Activated T-cell treated with anti-CD3 and anti-CD28 coated beads for 24 hours (primary cell): ENCODE measurements around the gene ALK.

Experiments
- DNase-seq: peaks from one replicate; pipeline ENCODE4 v3.0.0-alpha.2; 2020; ENCODE audit warnings: low read depth

The ALK gene

DNA sequence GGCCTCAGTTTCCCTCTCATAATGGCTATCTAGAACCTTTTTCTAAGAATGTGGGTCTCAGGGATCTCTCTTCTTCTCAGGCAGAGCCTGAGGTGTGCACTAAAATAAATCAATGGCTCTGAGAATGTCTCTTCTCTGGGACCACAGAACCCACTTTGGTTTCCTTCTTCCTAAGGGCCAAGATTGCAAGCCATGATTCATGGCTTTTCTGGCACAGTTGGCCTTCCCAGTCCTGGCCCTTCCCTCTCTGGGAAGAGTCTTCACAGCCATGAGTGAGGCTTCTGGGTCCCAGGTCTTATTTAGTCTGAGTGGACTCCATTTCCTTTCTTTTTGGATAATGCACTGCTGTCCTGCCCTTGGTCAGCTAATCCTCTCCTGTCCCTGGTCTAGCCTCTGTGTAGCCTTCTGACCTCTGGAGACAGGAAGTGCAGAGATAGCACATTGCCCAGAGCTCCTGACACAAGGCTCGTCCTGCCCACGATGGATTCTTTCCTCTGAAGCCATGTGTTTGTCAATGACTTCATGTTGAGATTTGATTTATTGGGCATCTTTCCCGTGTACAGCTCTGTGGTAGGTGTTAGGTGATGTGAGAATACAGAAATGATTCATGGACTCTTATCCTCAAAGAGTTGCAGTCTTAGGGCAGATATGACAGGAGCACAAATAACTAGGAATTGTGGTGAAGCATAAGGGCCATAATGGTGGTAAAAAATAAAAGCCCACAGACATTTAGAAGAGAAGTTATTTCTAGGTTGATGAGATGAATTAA lies 561.2 kb downstream of the ALK start:
- no peak for DNase-seq

DNA sequence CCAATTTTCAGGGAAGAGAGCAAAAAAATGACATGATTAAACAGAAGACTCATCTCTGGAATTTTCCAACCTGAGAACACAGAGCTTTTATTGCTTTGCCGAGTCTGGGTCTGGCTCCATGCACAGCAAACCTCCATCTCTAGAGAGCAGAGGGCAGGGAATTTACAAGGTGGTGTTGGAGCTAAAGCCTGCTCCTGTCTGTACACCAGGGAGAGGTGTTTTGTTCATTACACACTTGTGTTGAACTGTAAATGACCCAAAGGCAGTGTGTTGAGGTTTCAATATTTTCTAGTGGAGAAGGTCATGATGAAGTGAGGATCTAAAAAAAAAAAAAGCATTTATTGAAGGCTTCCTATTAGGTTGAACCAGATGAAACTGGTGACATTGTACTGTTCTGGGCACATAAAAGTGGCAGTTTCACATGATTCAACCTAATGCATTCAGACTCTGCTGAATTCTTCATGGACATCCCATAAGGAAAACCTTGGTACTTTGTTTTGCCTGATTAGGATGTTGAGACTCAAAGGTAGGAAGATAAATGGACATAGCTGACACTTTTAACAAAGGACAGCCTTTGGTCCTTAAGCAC lies 567.9 kb downstream of the ALK start:
- DNase-seq: no peak

DNA sequence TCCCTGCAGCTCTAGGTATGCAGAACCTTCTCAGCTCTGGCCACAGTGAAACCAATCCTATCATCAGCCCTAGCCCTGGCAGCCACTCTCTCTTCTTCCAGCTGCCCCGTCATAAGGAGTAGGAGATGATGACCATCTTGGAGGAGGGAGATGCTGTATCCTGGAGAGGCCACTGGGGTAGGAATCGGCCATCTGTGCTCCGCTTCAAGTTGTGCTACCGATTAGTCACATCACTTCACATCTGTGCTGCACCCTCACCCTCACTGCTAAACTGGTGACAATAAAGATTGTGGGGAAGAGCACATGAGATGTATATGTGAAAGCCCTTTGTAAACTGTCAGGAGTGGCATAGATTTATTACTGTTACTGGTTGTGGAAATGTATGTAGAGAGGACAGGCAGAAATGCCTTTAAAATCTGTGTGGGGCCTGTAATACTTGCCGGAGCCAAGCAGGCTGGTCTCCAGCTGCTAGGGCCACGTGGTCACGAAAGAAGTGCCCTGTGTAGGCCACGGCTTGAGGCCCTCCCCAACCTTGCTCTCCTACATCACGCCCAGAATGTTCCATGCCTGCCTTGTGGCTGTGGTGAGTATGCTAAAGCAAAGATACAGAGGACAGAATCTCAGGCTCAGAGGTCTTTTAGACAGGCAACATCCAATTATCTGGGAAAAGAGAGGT lies 569.3 kb downstream of the ALK start:
- DNase-seq: no peak

DNA sequence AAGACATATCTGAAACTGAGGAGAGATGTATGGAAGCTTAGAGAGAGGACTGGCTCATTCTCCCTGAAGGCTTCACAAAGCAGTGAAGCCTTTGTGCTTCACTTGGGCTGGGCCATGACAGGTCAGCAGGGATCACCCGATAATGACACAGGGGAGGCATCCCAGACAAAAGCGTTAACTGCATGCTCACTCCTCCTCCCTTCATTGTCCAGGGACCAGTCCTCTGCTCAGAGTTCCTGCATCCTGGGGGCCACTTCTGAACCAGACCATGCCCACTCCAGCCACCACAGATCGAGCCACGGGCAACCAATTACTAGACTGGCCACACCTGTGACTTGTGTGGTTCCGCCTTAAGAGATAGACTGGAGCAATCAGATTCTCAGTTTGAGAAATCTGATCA lies 570.1 kb downstream of the ALK start:
- DNase-seq: no peak

DNA sequence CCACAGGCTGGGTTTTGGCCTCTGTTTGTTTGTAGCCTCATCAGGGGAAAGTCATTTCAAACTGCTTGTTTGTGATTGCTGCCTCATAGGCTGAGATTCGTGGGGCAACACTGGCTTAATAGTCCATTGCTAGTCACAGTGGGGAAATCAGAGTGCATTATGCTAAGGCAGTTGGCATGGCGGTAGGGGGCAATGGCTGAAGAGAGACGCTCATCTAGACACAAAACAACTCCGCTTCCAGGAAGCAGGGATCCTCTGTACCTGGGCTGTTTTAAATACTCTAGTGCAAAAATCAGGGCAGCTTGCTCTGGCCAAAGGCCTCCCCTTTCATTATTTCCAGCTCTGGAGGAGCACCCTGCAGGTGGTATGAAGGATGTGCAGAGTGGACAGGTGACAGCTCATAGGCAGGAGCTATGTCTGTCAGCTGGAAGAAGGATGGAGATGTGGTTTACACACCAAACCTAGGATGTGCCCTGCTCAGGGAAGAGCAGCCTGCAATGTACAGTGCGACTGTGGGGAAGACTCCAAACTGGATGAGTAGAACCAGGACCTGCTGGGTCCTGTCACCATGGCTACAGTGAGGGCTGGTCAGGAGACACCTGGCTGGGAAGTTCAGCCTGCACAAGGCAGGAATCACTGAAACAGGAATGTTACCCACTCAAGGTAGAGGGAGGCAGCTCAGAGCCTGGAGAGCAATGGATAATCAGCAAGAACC lies 571.9 kb downstream of the ALK start:
- DNase-seq: no peak

DNA sequence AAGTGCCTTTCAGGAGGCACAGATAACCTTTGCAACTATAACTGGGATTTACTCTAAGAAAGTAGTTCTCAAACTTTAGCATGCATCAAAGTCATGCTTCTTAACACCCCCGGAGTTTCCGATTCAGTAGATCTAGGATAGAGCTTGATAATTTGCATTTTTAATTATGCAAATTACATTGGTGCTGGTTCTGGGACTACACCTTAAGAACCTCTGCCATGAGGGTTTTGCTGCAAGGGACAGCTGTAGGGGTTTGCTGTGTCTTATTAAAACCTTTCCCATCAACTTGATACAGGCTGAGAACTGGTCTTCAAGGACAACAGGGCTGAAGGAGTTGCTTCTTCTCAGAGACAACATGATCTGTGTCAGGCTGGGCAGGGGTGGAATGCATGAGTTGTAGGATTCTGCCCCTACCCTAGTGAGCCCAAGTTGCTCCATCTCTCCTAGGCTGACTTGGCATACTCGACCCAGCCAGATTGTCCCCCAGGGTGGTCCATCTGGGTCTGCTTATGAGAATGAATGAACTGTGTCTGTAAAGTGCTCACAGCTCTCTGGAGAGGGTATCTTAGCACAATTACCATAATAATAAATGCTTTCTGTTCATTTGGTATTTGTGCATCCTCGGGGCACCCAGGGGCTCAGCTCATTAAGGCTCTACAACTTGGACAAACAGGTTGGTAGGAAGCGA lies 573.5 kb downstream of the ALK start:
- DNase-seq: no peak

DNA sequence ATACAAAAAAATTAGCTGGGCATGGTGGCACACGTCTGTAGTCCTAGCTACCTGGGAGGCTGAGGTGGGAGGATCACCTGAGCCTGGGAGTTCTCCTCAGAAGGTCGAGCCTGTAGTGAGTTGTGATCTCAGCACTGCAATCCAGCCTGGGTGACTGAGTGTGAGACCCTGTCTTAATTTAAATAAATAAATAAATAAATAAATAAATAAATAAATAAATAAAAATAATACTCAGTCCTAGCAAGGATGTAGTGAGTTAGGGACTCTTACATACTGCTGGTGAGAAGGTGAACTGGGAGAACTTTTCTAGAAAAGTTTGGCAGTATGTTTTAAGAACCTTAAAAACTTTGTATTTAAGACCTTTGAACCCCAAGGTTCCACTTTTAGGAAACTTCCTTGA lies 576.1 kb downstream of the ALK start:
- DNase-seq: no peak

DNA sequence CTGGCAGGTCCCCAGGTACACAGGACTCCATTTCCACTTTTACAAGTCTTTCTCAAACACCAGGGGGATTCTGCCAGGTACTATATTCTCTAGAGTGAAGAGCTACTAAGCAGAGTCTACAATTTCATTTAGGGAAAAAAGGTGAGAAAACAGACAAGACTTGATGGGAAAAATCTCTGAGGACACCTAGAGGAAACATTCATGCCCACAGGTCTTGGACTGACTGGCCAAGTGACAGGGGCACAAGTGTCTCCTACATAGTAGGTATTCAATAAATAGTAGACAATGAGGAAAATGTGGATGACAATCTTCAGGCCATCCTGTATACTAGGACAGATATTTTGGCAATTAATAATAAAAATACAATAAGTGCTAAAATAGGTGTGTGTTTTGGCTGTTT lies 577.6 kb downstream of the ALK start:
- DNase-seq: no peak

DNA sequence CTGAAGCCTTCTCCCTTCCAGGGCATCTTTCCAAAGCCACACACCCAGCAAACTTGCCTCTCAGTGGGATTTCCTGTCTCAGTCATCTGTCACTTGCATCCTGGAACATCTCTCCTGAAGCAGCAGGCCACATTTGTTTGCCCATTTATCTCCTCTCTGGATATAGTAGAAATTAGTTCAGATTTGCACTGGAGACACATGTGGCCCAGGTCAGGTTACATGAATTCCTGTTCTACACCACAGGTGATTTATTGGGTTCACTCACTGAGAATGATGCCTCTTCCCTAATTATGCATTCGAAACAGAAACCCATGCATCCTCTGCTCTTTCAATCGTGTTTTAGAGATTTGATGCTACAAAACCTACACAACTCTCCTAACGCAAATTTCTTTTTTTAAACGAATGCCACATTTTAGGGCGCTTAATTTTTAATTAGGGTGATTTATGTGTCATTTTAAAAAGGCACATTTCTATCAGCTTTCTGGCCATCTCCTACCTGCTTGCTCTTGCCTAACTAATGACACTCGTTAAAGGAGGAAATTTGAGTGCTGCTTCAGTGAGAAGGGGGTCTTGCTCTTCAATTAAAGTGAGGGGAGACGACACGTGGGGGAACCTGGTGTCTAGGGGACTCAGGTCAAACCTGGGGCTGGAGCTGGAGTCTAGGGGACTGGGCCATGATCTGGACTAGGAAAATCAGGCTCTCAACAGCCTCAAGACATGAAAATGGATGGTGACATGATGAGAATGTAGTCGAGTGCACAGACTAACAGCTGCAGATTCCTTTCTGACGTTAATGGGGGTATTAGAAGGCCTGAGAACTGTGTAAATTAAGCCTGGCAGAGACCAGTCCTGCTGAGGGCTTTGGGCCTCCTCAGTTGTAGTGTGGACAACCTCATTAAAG lies 584.8 kb downstream of the ALK start:
- no peak for DNase-seq

DNA sequence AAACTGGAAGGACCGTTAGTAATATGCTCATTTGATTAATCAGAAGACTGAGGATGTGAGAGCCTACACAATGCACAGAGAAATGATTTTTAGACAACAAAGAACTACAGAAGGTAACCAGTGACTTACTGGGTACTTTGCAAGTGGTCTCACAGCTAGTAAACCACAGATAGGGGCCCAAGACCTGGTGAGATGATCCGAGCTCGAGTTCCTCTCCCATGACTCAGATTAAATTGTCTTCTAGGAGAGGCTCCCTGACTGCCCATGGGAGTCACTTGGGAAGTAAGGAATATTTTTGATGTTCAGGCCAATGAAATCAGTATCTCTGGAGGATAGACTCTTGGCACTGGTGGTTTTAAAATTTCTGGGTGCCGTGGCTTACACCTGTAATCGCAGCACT lies 586.0 kb downstream of the ALK start:
- DNase-seq: no peak

DNA sequence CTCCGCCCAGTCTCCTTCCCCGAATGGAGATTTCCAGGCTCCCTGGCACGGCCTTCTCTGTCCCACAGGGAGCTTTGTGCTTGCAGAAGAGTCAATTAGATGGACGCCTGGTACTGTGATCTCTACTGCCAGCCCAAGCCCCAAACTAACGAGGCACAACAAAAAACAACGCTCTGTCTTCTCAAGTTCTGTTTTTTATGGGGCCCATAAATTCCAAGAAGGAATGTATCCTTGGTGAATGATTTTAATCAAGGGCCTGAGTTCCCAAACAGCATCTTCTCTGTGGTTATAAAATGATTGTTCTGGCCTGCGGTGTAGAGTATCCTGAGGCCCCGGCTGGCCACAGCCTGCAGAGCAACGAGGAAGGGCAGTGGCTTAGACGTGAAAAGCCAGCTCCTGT lies 586.7 kb downstream of the ALK start:
- DNase-seq: no peak

DNA sequence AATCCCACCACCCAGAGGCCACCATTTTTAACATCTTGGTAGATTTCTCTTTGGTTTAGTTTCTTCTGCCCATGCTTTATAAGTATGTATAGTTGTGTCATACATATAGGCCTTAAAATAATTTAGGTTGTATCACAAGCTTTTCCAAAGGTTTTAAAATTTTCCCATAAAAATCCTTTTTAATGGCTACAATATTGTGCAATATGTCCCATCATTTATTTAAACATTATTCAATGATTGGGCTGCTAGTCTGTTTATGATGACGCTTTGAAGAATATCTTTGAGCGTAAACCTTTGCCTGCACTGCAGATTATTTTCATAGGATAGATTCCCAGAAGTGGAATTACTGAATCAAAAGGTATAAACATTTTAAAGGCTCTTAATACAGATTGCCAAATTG lies 588.8 kb downstream of the ALK start:
- no peak for DNase-seq

DNA sequence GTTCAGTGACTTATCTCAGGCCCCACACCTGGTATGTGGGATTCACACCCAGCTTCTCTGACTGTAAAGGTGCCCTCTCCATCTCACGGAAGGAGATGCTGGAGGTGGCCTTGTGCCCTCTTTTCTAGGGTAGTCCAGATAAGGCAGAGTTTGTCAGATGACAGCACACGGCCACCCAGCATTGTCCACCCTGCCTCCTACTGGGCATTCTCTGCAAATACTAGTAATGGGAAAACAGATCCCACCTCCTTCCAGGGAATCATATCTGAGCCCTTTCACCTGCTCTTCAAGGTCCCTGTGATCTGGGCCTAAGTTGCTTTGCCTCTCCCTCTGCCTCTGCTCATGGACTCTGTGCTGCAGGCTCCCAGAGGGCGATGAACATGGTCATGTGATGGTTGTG lies 591.5 kb downstream of the ALK start:
- DNase-seq: no peak

DNA sequence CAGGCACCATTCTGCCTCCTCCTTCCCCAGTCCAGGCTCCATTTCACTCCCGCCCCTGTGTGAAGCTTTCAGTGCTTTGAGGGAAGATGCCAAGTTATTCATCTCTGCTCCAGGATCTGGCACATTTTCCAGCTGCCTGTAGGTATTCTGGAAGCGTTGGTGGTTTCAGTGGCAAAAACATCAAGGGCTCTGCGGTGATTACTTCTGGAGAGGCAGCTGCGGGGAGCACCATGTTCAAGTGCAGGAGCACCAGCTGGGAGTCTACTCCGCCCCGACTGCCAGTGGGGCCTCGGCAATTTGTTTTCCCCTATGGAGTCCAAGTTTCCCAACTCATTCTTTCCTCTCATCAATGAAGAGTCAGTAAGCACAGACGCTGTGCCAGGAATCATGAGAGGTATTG lies 594.5 kb downstream of the ALK start:
- no peak for DNase-seq

DNA sequence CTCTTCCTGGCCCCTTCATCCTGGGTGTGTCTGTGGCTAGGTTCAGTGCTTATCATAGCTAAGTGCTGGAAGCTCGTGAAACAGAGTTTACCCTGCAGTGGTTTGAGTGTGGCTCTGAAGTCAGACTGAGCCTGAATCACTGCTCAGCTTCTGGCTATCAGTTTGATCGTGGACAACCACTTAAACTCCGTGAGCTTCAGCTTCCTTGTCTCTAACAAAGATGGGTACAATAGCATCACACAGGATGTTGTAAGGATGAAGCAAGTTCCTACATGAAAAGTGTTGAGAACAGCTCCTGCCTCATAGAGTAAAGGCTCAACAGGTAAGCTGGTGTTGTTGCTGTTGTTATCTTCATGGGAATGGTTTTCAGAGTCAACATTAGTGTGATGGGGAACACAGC lies 595.8 kb downstream of the ALK start:
- no peak for DNase-seq

DNA sequence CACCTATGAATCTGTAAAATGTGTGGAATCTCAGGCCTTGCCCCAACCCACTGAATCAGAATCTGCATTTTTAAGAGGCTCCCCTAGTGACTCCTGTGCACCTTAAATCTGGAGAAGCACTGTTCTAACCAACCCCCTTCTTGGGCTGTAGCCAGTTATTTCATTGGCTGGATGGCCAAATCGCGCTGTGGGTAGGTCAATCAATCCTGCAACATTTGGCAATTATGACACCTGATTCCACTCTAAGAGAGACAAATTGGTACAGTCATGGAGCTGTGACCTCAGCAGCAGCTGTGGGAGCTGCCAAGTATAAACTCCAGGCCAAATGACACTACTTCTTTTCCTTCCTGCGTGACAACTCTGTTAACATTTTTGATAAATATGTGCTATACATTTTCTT lies 597.4 kb downstream of the ALK start:
- no peak for DNase-seq

DNA sequence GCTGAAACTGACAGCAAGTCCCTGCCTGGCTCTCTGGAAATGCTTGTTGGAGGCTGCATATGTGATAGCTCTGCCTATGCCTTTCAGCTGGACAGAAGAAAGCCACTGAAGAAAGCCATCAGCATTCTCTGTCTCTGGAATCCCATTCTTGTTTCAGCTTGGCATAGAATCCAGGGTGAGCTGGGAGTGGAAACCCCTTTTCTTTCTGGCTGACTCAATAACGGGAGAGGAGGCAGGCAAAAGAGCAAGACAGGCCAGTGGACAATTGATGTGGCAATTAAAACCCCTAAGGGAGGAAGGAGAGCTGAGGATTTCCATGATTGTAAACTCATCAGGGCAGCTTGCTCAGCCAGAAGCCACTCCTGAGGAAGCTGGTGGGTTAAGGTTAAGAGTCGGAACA lies 598.1 kb downstream of the ALK start:
- DNase-seq: no peak

DNA sequence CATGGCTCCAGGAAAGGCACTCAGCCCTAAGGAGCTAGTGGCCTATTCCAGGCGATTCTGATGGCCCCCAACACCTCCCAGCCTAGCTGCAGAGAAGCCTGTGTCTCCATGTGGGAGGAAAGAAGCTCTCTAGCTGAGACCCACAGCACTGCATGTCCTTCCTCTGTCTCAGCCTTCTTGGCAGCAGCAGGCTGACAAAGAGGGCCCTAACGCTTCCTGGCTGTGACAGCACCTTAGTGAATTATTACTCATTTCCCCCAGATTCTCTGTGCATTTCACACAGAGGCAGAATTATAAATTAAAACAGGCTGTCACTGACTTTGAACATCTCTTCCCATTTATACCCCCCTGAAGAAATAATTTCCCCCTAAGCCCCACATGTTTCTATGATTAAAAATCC lies 599.4 kb downstream of the ALK start:
- no peak for DNase-seq

DNA sequence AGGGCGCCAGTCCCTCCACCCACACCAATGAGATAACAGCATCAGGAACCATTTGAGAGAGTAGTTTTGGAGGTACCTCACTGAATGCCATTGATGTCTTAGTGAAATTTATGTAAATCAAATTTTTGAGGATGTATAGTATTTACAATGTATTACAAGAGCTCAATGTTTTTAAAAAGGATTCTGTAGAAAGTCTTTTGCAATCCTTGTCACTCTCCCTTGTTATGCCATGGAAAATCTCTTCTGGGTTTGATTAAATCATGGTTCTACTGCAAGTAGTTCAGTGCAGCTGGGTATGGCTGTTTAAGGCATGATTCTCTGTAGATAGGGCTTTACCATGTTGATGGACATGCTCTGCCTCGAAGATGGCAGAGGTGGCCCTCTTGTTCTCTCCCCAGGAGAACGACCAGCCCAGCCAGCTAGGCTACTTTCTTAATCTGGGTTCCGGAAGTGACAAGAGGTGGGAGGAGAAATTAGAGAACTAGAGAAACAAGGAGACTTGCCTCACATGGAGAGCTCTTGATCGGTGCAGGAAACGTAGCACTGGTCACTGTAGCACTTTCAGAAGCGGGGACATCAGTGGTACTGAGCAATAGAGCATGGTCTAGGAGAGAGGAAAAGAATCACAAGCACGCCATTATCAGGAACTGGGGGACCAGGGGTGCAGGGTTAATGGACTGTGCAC lies 603.4 kb downstream of the ALK start:
- no peak for DNase-seq

DNA sequence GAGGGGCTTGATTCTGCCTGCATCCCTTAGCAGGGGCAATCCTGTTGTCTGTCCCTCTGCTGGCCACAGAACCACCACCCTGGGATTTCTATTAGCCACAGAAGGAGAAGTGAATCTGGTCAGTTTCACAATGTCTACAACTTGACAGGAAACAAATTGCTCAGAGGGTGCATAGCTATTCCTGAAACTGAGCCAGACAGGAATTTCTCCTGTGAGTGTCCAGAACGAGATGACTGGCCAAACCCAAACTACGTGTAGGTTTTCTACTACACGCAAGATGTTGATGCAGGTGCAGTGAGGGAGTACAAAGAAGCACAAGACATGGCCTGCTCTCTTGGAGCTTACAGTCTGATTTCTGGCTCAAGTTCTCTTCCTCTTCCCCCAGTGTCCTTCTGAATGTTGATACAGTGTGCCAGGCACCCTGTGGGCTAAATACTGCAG lies 604.3 kb downstream of the ALK start:
- no peak for DNase-seq
